H9 (cell line): ENCODE measurements around the gene TNK2. TPM values are rescaled to one million over a fixed set of nuclear protein-coding genes. Genes with fewer than 3 reads are reported as not detected.

Source experiments
- DNase-seq: peaks from one replicate; pipeline ENCODE4 v3.0.0-alpha.2; 2017
- H2AFZ ChIP-seq: one replicate; pipeline ENCODE4 v1.6.1; 2013; ENCODE audit warnings: mild to moderate bottlenecking, low read length, control low read depth, moderate library complexity
- H2AK5ac ChIP-seq: 2 replicates; pipeline ENCODE4 v1.6.1; 2013; ENCODE audit warnings: low read length, control low read depth, mixed read lengths; ENCODE audit not compliant: insufficient read length
- H2BK120ac ChIP-seq: one replicate; pipeline ENCODE4 v1.6.1; 2013; ENCODE audit warnings: low read depth, mild to moderate bottlenecking, low read length, control low read depth, inconsistent platforms; ENCODE audit not compliant: poor library complexity, severe bottlenecking
- H2BK12ac ChIP-seq: 2 replicates; pipeline ENCODE4 v1.6.1; 2013; ENCODE audit warnings: low read length, control low read depth, mixed read lengths, low read depth; ENCODE audit not compliant: insufficient read length
- H2BK15ac ChIP-seq: 2 replicates; pipeline ENCODE4 v1.6.1; 2013; ENCODE audit warnings: low read depth, low read length, control low read depth
- H2BK20ac ChIP-seq: one replicate; pipeline ENCODE4 v1.6.1; 2013; ENCODE audit warnings: low read depth, mild to moderate bottlenecking, low read length, control low read depth, inconsistent platforms; ENCODE audit not compliant: poor library complexity, severe bottlenecking
- H2BK5ac ChIP-seq: 2 replicates; pipeline ENCODE4 v1.6.1; 2013; ENCODE audit warnings: low read length, control low read depth, mixed read lengths; ENCODE audit not compliant: insufficient read length
- H3K14ac ChIP-seq: 2 replicates; pipeline ENCODE4 v1.6.1; 2013; ENCODE audit warnings: low read length, control low read depth; ENCODE audit not compliant: insufficient read depth
- H3K18ac ChIP-seq: 2 replicates; pipeline ENCODE4 v1.6.1; 2013; ENCODE audit warnings: low read depth, mild to moderate bottlenecking, mixed read lengths, low read length, control low read depth; ENCODE audit not compliant: insufficient read length
- H3K23ac ChIP-seq: 2 replicates; pipeline ENCODE4 v1.6.1; 2013; ENCODE audit warnings: low read length, control low read depth, mixed read lengths, low read depth; ENCODE audit not compliant: insufficient read length
- H3K23me2 ChIP-seq: 2 replicates; pipeline ENCODE4 v1.6.1; 2013; ENCODE audit warnings: low read depth, mild to moderate bottlenecking, mixed read lengths, low read length, control low read depth; ENCODE audit not compliant: insufficient read length, poor library complexity, severe bottlenecking
- H3K27ac ChIP-seq: 2 replicates; pipeline ENCODE4 v1.5.1; 2013; ENCODE audit warnings: low read length, control low read depth, mixed read lengths, low read depth; ENCODE audit not compliant: insufficient read length
- H3K27me3 ChIP-seq: 2 replicates; pipeline ENCODE4 v1.6.1; 2013; ENCODE audit warnings: low read length, control low read depth, inconsistent platforms; ENCODE audit not compliant: insufficient read depth
- H3K4ac ChIP-seq: 2 replicates; pipeline ENCODE4 v1.6.1; 2013; ENCODE audit warnings: low read depth, mild to moderate bottlenecking, control low read depth, inconsistent platforms, low read length, moderate library complexity
- H3K4me1 ChIP-seq: 2 replicates; pipeline ENCODE4 v1.6.1; 2013; ENCODE audit warnings: low read length, control low read depth, inconsistent platforms; ENCODE audit not compliant: insufficient read depth
- H3K4me2 ChIP-seq: 2 replicates; pipeline ENCODE4 v1.6.1; 2013; ENCODE audit warnings: low read length, control low read depth, mixed read lengths; ENCODE audit not compliant: insufficient read length, insufficient read depth
- H3K56ac ChIP-seq: 2 replicates; pipeline ENCODE4 v1.6.1; 2013; ENCODE audit warnings: low read depth, mild to moderate bottlenecking, mixed read lengths, low read length, control low read depth; ENCODE audit not compliant: insufficient read length
- H3K79me1 ChIP-seq: 2 replicates; pipeline ENCODE4 v1.6.1; 2013; ENCODE audit warnings: low read depth, mild to moderate bottlenecking, moderate library complexity, low read length, control low read depth, inconsistent platforms; ENCODE audit not compliant: insufficient read depth, poor library complexity, severe bottlenecking
- H3K79me2 ChIP-seq: 2 replicates; pipeline ENCODE4 v1.6.1; 2013; ENCODE audit warnings: low read length, control low read depth, inconsistent platforms; ENCODE audit not compliant: insufficient read depth
- H3K9ac ChIP-seq: 2 replicates; pipeline ENCODE4 v1.6.1; 2013; ENCODE audit warnings: low read length, control low read depth, mixed read lengths; ENCODE audit not compliant: insufficient read length; ENCODE audit errors: extremely low read depth
- H3K9me3 ChIP-seq: one replicate; pipeline ENCODE4 v1.6.1; 2013; ENCODE audit warnings: low read depth, low read length, inconsistent platforms; ENCODE audit not compliant: control insufficient read depth
- H3T11ph ChIP-seq: one replicate; pipeline ENCODE4 v1.6.1; 2013; ENCODE audit warnings: mild to moderate bottlenecking, low read length, control low read depth, inconsistent platforms
- H4K20me1 ChIP-seq: one replicate; pipeline ENCODE4 v1.6.1; 2013; ENCODE audit not compliant: control insufficient read depth, insufficient read length, insufficient read depth
- H4K5ac ChIP-seq: 2 replicates; pipeline ENCODE4 v1.6.1; 2013; ENCODE audit warnings: low read depth, mild to moderate bottlenecking, mixed read lengths, low read length, control low read depth; ENCODE audit not compliant: insufficient read length
- H4K8ac ChIP-seq: replicated peaks from 2 replicates; pipeline ENCODE4 v1.6.1; 2013; ENCODE audit warnings: low read length, control low read depth, mixed read lengths, low read depth; ENCODE audit not compliant: insufficient read length
- H4K91ac ChIP-seq: 2 replicates; pipeline ENCODE4 v1.6.1; 2013; ENCODE audit warnings: low read depth, mild to moderate bottlenecking, moderate library complexity, mixed read lengths, low read length, control low read depth; ENCODE audit not compliant: insufficient read length
- H3K27ac Mint-ChIP-seq, 3 experiments: 2 replicates in 2 of 3; 3 replicates in 1 of 3; pipeline ENCODE4 v1.8.0; 2020 to 2021; ENCODE audit warnings: mixed read lengths in 3 of 3, mild to moderate bottlenecking in 1 of 3, moderate library complexity in 1 of 3
- H3K27me3 Mint-ChIP-seq: 2 replicates; pipeline ENCODE4 v1.8.0; 2021; ENCODE audit warnings: low read depth, mild to moderate bottlenecking, moderate library complexity, mixed read lengths
- H3K36me3 Mint-ChIP-seq, 3 experiments: 2 replicates in 2 of 3; 3 replicates in 1 of 3; pipeline ENCODE4 v1.8.0; 2020 to 2021; ENCODE audit warnings: low read depth in 3 of 3, mixed read lengths in 3 of 3; ENCODE audit not compliant: insufficient read depth in 1 of 3
- H3K4me1 Mint-ChIP-seq, 2 experiments: 2 replicates each; pipeline ENCODE4 v1.8.0; 2020; ENCODE audit warnings: mixed read lengths in 2 of 2
- H3K4me3 Mint-ChIP-seq, 2 experiments: 2 replicates in 1 of 2; 3 replicates in 1 of 2; pipeline ENCODE4 v1.8.0; 2020 to 2021; ENCODE audit warnings: mild to moderate bottlenecking in 2 of 2, mixed read lengths in 2 of 2, moderate library complexity in 1 of 2
- H3K9me3 Mint-ChIP-seq, 2 experiments: 2 replicates in 1 of 2; 3 replicates in 1 of 2; pipeline ENCODE4 v1.8.0; 2020; ENCODE audit warnings: mild to moderate bottlenecking in 2 of 2, mixed read lengths in 2 of 2, moderate library complexity in 1 of 2
- CTCF ChIP-seq: fragments of 200-600 bp; sonication (generic); conservative IDR thresholded peaks from 3 replicates; pipeline ENCODE4 v1.8.0; 2021; ENCODE audit warnings: antibody characterized with exemption, mild to moderate bottlenecking
- WGBS: extraction: QIAGEN DNeasy Blood & Tissue Kit; methylation state at CpG from one replicate; pipeline ENCODE4 v1.1.7; 2013; ENCODE audit warnings: missing lambda C conversion rate, low lambda C conversion rate, mixed read lengths; ENCODE audit not compliant: insufficient read length; ENCODE audit errors: extremely low coverage; 5-methylcytosine and 5-hydroxymethylcytosine counted together
- total RNA-seq: library from RNA; stranded (reverse); gene quantifications from 2 replicates; pipeline ENCODE4 v1.2.1, GENCODE V29; 2021

Gene TNK2
- total RNA-seq, 1 experiment from 2014 or later: 34.5 TPM

- Histone ChIP-seq H3K79me1 (peaks cover 3% of the 10 kb centered on the region), H3T11ph (no peak overlapping the region), H3K4ac (no peak overlapping the region), H3K79me2 (no peaks in the 10 kb centered on the region), H3K27me3 (no peaks in the 10 kb centered on the region), H3K9ac (no peak overlapping the region), H2BK20ac (no peak overlapping the region), H3K14ac (no peak overlapping the region), H4K20me1 (no peaks in the 10 kb centered on the region), H2BK120ac (no peak overlapping the region), H4K5ac (no peak overlapping the region), H3K56ac (no peak overlapping the region), H2AFZ (no peak overlapping the region), H3K27ac (no peak overlapping the region), H3K4me1 (peaks cover 8% of the 10 kb centered on the region; the same call in 1 of the 2 replicates), H2AK5ac (no peak overlapping the region), H2BK12ac (no peak overlapping the region), H3K23ac (no peak overlapping the region), H3K4me2 (no peak overlapping the region), H2BK15ac (no peak overlapping the region), H4K8ac (no peak overlapping the region), H4K91ac (no peak overlapping the region), H3K18ac (no peak overlapping the region), H3K23me2 (no peaks in the 10 kb centered on the region), H3K9me3 (no peaks in the 10 kb centered on the region), H2BK5ac (no peak overlapping the region)
- no CpG with 5 or more reads among the region's 26 CpGs for WGBS
- H3K4me3 Mint-ChIP-seq: peak overlapping the region in 1 of 2 experiments; percentile 35; a peak in 1 of 5 replicates
- DNase-seq: no peak
- no peaks in the 10 kb centered on the region for H3K27me3 Mint-ChIP-seq
- TF ChIP-seq CTCF: no peak
- H3K36me3 Mint-ChIP-seq: peaks cover 4 to 10% (median 5%) of the 10 kb centered on the region in 3 experiments; a peak in 5 of 7 replicates
- peak overlapping the region; percentile 65 to 85 (median 67); a peak in 6 of 7 replicates for H3K27ac Mint-ChIP-seq
- peaks cover 43 to 68% of the 10 kb centered on the region in 2 experiments for H3K4me1 Mint-ChIP-seq
- H3K9me3 Mint-ChIP-seq: no peaks in the 10 kb centered on the region
These were observed 19.1 kb downstream of the TNK2 start for GRCh38 chr3:195888981-195889869.
